NCI-H146 (cell line): Measurements from ENCODE around the gene CRYAB.
A peak's percentile ranks its signal among the peaks of the same experiment; 100 is the strongest.
"Not testable (repeated sequence)": the region's sequence is repeated elsewhere in the genome, so short reads cannot be mapped to it uniquely, and the experiment has no call there.

ENCODE experiments used
- DNase-seq: peaks from one replicate; lab custom pipeline; 2025; lab: John Stamatoyannopoulos, UW

The CRYAB gene

GRCh38 chr11:111908639-111909305 lies 2.8 kb downstream of the CRYAB start:
- DNase-seq: no peak

GRCh38 chr11:111906680-111907079 lies 4.9 kb downstream of the CRYAB start:
- DNase-seq: no peak

GRCh38 chr11:111905411-111905810 lies 6.2 kb downstream of the CRYAB start:
- no peak for DNase-seq

- no peak for DNase-seq
Measured at GRCh38 chr11:111886844-111887243, 24.7 kb downstream of the CRYAB start.

GRCh38 chr11:111886032-111886431 lies 25.5 kb downstream of the CRYAB start:
- no peak for DNase-seq

GRCh38 chr11:111885053-111885452 lies 26.5 kb downstream of the CRYAB start:
- not testable (repeated sequence) for DNase-seq

- DNase-seq: no peak
Measured at GRCh38 chr11:111882202-111882601, 29.4 kb downstream of the CRYAB start.

- no peak for DNase-seq
Measured at GRCh38 chr11:111879637-111879960, 32.0 kb downstream of the CRYAB start.

- peak; percentile 97 for DNase-seq
Measured at GRCh38 chr11:111878849-111879636, 32.5 kb downstream of the CRYAB start, which contains the start of the genes CFAP68 and FDXACB1. CFAP68 (plus strand) TSS chr11:111879541; CDS start chr11:111879561, 20 bp downstream. FDXACB1 (minus strand) TSS chr11:111879165; CDS start chr11:111879132, 33 bp downstream.

GRCh38 chr11:111878385-111878848 lies 33.2 kb downstream of the CRYAB start:
- peak; percentile 60 for DNase-seq

- no peak for DNase-seq
Measured at GRCh38 chr11:111871693-111872161, 39.8 kb downstream of the CRYAB start.

- peak; percentile 83 for DNase-seq
Measured at GRCh38 chr11:111870886-111871692, 40.5 kb downstream of the CRYAB start, which contains the start of gene ALG9. ALG9 (minus strand) TSS chr11:111871581; CDS start chr11:111871482, 99 bp downstream.

- DNase-seq: no peak
Measured at GRCh38 chr11:111870522-111870885, 41.1 kb downstream of the CRYAB start.

- no peak for DNase-seq
Measured at GRCh38 chr11:111870113-111870512, 41.5 kb downstream of the CRYAB start.

GRCh38 chr11:111860257-111860656 lies 51.3 kb downstream of the CRYAB start:
- DNase-seq: no peak
